Vagina (tissue), 2 donors: ENCODE results near the gene FHIT. TPM values are rescaled to one million over a fixed set of nuclear protein-coding genes. Genes with fewer than 3 reads are reported as not detected.

ENCODE experiments used
- DNase-seq, 2 donors: peaks; one replicate each; pipeline ENCODE4 v3.0.0-alpha.2; 2017; ENCODE audit errors: extremely low spot score in 2 of 2
- H3K27ac ChIP-seq: fragments of 200-600 bp; sonication (generic); one replicate; pipeline ENCODE4 v1.5.1; 2019
- H3K27me3 ChIP-seq: fragments of 200-600 bp; sonication (generic); one replicate; pipeline ENCODE4 v1.5.1; 2019
- H3K36me3 ChIP-seq, 2 donors: fragments of 200-600 bp; sonication (generic); one replicate each; pipeline ENCODE4 v1.5.1; 2017 to 2019
- H3K4me1 ChIP-seq: fragments of 200-600 bp; sonication (generic); one replicate; pipeline ENCODE4 v1.5.1; 2019
- H3K4me3 ChIP-seq, 2 donors: fragments of 200-600 bp; sonication (generic); 1 replicate in 1 of 2; 2 replicates in 1 of 2; pipeline ENCODE4 v1.5.1; 2016 to 2019
- H3K9me3 ChIP-seq: fragments of 200-600 bp; sonication (generic); one replicate; pipeline ENCODE4 v1.5.1; 2019
- POLR2A ChIP-seq, 2 donors: fragments of 450-650 bp; IDR thresholded peaks; one replicate each; pipeline ENCODE4 v1.6.1; 2017; ENCODE audit warnings: antibody characterized with exemption in 2 of 2, mild to moderate bottlenecking in 2 of 2, moderate library complexity in 2 of 2
- POLR2AphosphoS5 ChIP-seq, 2 donors: sonication (generic); formaldehyde crosslinking; IDR thresholded peaks; one replicate each; pipeline ENCODE4 v1.9.0; 2017; ENCODE audit warnings: antibody characterized with exemption in 2 of 2, mild to moderate bottlenecking in 2 of 2, low read depth in 1 of 2; ENCODE audit not compliant: insufficient read depth in 1 of 2
- intact Hi-C: fragments of 100-400 bp; cut with DNase I; formaldehyde crosslinking; loops from one replicate; pipeline ENCODE4 v1.15.1; 2023
- total RNA-seq: library from RNA; depleted of rRNA; stranded (reverse); fragments of >200 nt; gene quantifications from one replicate; pipeline ENCODE4 v1.2.3, GENCODE V29; 2016
- TF ChIP-seq, protein P1 (sequence below), 3 experiments: fragments of 450-650 bp in 2 of 3; fragments of 200-600 bp in 1 of 3; sonication (generic) in 1 of 3; IDR thresholded peaks; one replicate each; pipeline ENCODE4 v1.5.1; 2017 to 2019; ENCODE audit warnings: antibody characterized with exemption in 3 of 3, mild to moderate bottlenecking in 2 of 3, moderate library complexity in 2 of 3

Gene FHIT
- total RNA-seq, 1 donor from 2014 or later, result 7.9 TPM

DNA sequence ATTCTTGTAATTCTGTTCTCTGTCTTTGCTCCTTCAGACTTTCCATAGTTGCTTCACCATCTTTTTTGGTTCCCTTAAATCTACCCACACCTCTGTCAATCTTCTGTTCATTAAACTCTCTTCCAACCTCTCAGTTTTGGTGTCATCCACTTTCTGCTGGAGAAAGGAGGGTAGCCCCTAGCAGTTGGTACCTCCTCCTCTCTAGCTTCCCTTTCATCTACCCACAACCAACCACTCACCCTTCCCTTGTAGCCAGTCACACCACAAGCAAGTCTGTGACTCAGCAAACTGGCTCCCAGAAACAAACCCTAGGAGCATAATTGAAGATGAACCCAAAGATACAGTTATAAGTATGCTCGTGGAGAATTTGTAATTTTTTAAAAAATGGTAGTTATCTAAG is 318.6 kb downstream of the FHIT start:
- TF ChIP-seq POLR2AphosphoS5 (IDR thresholded peaks at IDR 0.05; ENCODE audit: insufficient read depth in 1 of 2, low read depth in 1 of 2) (no peak), POLR2A (IDR thresholded peaks at IDR 0.05) (no peak)
- TF ChIP-seq, protein P1, sequence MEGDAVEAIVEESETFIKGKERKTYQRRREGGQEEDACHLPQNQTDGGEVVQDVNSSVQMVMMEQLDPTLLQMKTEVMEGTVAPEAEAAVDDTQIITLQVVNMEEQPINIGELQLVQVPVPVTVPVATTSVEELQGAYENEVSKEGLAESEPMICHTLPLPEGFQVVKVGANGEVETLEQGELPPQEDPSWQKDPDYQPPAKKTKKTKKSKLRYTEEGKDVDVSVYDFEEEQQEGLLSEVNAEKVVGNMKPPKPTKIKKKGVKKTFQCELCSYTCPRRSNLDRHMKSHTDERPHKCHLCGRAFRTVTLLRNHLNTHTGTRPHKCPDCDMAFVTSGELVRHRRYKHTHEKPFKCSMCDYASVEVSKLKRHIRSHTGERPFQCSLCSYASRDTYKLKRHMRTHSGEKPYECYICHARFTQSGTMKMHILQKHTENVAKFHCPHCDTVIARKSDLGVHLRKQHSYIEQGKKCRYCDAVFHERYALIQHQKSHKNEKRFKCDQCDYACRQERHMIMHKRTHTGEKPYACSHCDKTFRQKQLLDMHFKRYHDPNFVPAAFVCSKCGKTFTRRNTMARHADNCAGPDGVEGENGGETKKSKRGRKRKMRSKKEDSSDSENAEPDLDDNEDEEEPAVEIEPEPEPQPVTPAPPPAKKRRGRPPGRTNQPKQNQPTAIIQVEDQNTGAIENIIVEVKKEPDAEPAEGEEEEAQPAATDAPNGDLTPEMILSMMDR (IDR thresholded peaks at IDR 0.05), result no peak
- Histone ChIP-seq H3K36me3 (no peaks in the 10 kb centered on the region), H3K4me3 (no peak overlapping the region), H3K4me1 (no peaks in the 10 kb centered on the region), H3K9me3 (no peaks in the 10 kb centered on the region), H3K27ac (no peak overlapping the region), H3K27me3 (no peaks in the 10 kb centered on the region)
- DNase-seq, result no peak
- intact Hi-C loops, result no loop called here

DNA sequence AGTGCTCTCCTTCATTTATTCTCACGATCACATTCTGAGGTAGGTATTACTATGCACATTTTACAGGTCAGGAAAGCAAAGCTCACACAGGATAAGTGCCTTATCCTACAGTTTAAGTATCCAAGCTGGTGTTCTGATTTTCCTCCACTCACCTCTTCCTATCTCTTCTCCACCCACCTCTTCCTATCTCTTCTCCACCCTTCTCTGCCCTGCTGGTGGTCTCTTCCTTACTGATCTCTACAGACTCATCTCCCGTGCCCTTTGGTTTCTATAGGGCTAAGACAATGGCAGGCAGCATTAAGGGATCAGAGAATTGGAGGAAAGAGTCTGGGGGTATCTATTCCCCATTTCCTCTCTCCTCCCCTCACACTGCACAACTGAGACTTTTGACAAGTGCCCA is 319.1 kb downstream of the FHIT start:
- H3K4me3 ChIP-seq, result no peak overlapping the region
- intact Hi-C loops, result no loop called here
- no peaks in the 10 kb centered on the region for H3K4me1 ChIP-seq
- no peak for DNase-seq
- H3K27ac ChIP-seq, result no peak overlapping the region
- H3K36me3 ChIP-seq, result no peaks in the 10 kb centered on the region
- H3K27me3 ChIP-seq, result no peaks in the 10 kb centered on the region
- H3K9me3 ChIP-seq, result no peaks in the 10 kb centered on the region
- no peak for TF ChIP-seq POLR2A (IDR thresholded peaks at IDR 0.05)

DNA sequence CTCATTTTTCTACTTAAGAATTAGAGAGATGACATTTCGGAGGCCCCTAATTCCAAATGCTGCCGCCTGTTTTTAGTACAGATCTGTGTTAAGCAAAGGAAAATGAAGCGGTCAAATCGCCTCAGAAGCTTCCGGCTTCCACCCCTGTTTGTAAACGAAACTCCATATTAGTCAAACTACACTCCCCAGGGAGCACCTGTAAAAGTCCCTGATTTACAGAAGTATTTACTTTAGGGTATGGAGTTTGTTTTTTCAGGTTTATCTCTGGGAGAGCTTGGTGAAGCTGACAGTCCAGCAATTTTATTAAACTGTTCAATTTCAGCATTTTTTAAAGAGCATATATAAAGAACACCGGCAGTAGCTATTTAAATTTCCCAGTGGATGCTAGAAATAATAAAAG is 319.8 kb downstream of the FHIT start:
- DNase-seq, result no peak
- H3K27ac ChIP-seq, result no peak overlapping the region
- no peaks in the 10 kb centered on the region for H3K4me1 ChIP-seq
- intact Hi-C loops, result no loop called here
- H3K36me3 ChIP-seq, result no peaks in the 10 kb centered on the region
- no peaks in the 10 kb centered on the region for H3K27me3 ChIP-seq
- TF ChIP-seq POLR2AphosphoS5 (IDR thresholded peaks at IDR 0.05; ENCODE audit: insufficient read depth in 1 of 2, low read depth in 1 of 2), result no peak
- TF ChIP-seq, protein P1 (IDR thresholded peaks at IDR 0.05), result no peak
- TF ChIP-seq POLR2A (IDR thresholded peaks at IDR 0.05), result no peak
- H3K4me3 ChIP-seq, result no peak overlapping the region
- H3K9me3 ChIP-seq, result no peaks in the 10 kb centered on the region

DNA sequence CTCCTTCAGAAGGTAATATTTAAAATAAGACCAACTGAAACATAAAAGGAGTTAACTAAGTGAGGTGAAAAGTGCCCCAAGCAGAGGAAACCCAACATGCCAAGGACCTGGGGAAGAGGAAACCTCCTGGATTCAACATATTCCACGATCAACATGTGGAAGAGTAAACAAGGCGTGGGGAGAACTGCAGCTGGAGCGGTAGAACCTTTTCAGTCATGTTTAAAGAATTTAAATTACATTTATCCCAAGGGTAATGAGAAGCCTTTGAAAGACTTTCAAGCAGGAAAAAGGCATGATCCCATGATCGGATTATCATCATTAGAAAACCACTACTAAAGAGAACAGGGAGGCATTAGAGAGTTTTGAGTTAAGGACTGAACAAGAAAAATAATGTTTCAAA is 330.7 kb downstream of the FHIT start:
- TF ChIP-seq, protein P1 (IDR thresholded peaks at IDR 0.05), result no peak
- TF ChIP-seq POLR2A (IDR thresholded peaks at IDR 0.05) (no peak), POLR2AphosphoS5 (IDR thresholded peaks at IDR 0.05; ENCODE audit: insufficient read depth in 1 of 2, low read depth in 1 of 2) (no peak)

DNA sequence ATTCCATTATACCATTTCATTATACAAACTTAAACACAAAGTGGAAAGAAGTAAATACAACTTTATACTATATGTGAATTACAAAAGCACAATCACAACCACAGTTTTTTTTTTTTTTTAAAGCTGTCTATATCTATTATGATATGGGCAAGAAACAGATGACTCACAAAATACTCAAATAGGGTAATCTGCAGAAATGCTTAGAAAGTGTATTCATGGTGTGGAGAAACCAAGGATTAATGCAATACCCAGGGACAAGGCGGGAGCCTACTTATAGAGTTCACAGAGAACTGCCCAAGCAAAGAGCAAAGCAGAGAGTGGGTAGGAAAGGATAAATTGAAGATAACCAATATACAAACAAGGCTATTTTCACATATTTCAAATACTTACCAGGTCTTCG is 332.0 kb downstream of the FHIT start:
- Histone ChIP-seq H3K4me1 (no peaks in the 10 kb centered on the region), H3K4me3 (no peak overlapping the region), H3K36me3 (no peaks in the 10 kb centered on the region), H3K27me3 (no peaks in the 10 kb centered on the region), H3K9me3 (no peaks in the 10 kb centered on the region), H3K27ac (no peak overlapping the region)
- DNase-seq, result no peak
- no peak for TF ChIP-seq POLR2AphosphoS5 (IDR thresholded peaks at IDR 0.05; ENCODE audit: insufficient read depth in 1 of 2, low read depth in 1 of 2)
- TF ChIP-seq POLR2A (IDR thresholded peaks at IDR 0.05), result no peak
- TF ChIP-seq, protein P1 (IDR thresholded peaks at IDR 0.05), result no peak
- intact Hi-C loops, result no loop called here

More for the DNA sequence above, 330.7 kb downstream of the FHIT start:
- no peaks in the 10 kb centered on the region for H3K27me3 ChIP-seq
- DNase-seq, result no peak
- no peak overlapping the region for H3K27ac ChIP-seq
- H3K9me3 ChIP-seq, result no peaks in the 10 kb centered on the region
- H3K4me1 ChIP-seq, result no peaks in the 10 kb centered on the region
- intact Hi-C loops, result no loop called here
- H3K36me3 ChIP-seq, result no peaks in the 10 kb centered on the region
- H3K4me3 ChIP-seq, result no peak overlapping the region

DNA sequence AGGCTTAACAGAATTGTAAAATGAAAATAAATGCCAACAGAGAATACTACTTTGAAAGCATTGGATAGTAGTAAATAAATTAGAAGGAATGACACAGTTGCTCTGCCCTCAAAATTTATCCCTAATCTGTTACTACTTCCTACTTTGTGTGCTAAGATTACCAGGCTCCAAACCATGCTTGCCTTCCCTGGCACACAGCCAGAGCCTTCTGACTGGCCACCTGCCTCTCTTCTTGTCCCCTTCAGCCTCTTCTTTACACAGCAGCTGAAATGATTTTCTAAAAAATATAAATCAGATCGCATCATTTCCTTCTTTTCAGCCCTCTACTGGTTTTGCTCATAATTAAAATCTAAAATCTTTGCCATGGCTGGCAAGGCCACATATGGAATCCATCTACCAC is 334.1 kb downstream of the FHIT start:
- no peaks in the 10 kb centered on the region for H3K36me3 ChIP-seq
- H3K4me3 ChIP-seq, result no peak overlapping the region
- H3K9me3 ChIP-seq, result no peaks in the 10 kb centered on the region
- H3K27ac ChIP-seq, result no peak overlapping the region
- intact Hi-C loops, result no loop called here
- DNase-seq, result no peak
- H3K27me3 ChIP-seq, result no peaks in the 10 kb centered on the region
- H3K4me1 ChIP-seq, result no peaks in the 10 kb centered on the region
- TF ChIP-seq POLR2A (IDR thresholded peaks at IDR 0.05) (no peak), POLR2AphosphoS5 (IDR thresholded peaks at IDR 0.05; ENCODE audit: insufficient read depth in 1 of 2, low read depth in 1 of 2) (no peak)
- TF ChIP-seq, protein P1 (IDR thresholded peaks at IDR 0.05), result no peak
